ENCODE data around the gene GPSM1.

GPSM1 gene

GRCh38 chr9:136363106-136363948, 36.0 kb downstream of the GPSM1 start, which contains the start of gene DNLZ:
TSS of gene DNLZ (minus strand) at chr9:136363744. CDS start at chr9:136363714, 30 bp downstream.
- H3K27ac ChIP-seq (ENCODE audit: insufficient read depth, low read depth, low read length, poor library complexity, severe bottlenecking), result peak within 1 kb of the TSS; percentile 60
- H3K36me3 ChIP-seq (ENCODE audit: control insufficient read depth, insufficient read depth, low read length), result no peaks in the 10 kb centered on the region
- H3K4me3 ChIP-seq (ENCODE audit: insufficient read depth, low read depth, low read length), result peak within 1 kb of the TSS; percentile 86
- WGBS, 2 experiments, result 2% methylated on average over 96 to 97 of the region's 97 CpGs
- no peaks in the 10 kb centered on the region for H3K27me3 ChIP-seq (ENCODE audit: control insufficient read depth, insufficient read depth, low read length, poor library complexity, severe bottlenecking)
- peaks cover 5% of the 10 kb centered on the region for H3K4me1 ChIP-seq (ENCODE audit: control insufficient read depth, insufficient read depth, low read length)
- H3K9me3 ChIP-seq (ENCODE audit: control insufficient read depth, low read length), result no peaks in the 10 kb centered on the region

GRCh38 chr9:136363949-136364748, 36.8 kb downstream of the GPSM1 start:
- WGBS, 2 experiments, result 85% methylated on average over 54 of the region's 54 CpGs
- H3K4me3 ChIP-seq (ENCODE audit: insufficient read depth, low read depth, low read length), result no peak overlapping the region
- no peak overlapping the region for H3K27ac ChIP-seq (ENCODE audit: insufficient read depth, low read depth, low read length, poor library complexity, severe bottlenecking)
- no peaks in the 10 kb centered on the region for H3K9me3 ChIP-seq (ENCODE audit: control insufficient read depth, low read length)
- H3K36me3 ChIP-seq (ENCODE audit: control insufficient read depth, insufficient read depth, low read length), result no peaks in the 10 kb centered on the region
- peaks cover 5% of the 10 kb centered on the region for H3K4me1 ChIP-seq (ENCODE audit: control insufficient read depth, insufficient read depth, low read length)
- no peaks in the 10 kb centered on the region for H3K27me3 ChIP-seq (ENCODE audit: control insufficient read depth, insufficient read depth, low read length, poor library complexity, severe bottlenecking)

GRCh38 chr9:136364942-136365774, 37.8 kb downstream of the GPSM1 start:
- Histone ChIP-seq H3K4me3 (ENCODE audit: insufficient read depth, low read depth, low read length) (no peak overlapping the region), H3K36me3 (ENCODE audit: control insufficient read depth, insufficient read depth, low read length) (no peaks in the 10 kb centered on the region), H3K27me3 (ENCODE audit: control insufficient read depth, insufficient read depth, low read length, poor library complexity, severe bottlenecking) (no peaks in the 10 kb centered on the region), H3K27ac (ENCODE audit: insufficient read depth, low read depth, low read length, poor library complexity, severe bottlenecking) (no peak overlapping the region), H3K9me3 (ENCODE audit: control insufficient read depth, low read length) (no peaks in the 10 kb centered on the region), H3K4me1 (ENCODE audit: control insufficient read depth, insufficient read depth, low read length) (peaks cover 5% of the 10 kb centered on the region)
- 91 to 93% methylated on average over 31 of the region's 31 CpGs for WGBS, 2 experiments

- Histone ChIP-seq H3K4me3 (ENCODE audit: insufficient read depth, low read depth, low read length) (no peak overlapping the region), H3K36me3 (ENCODE audit: control insufficient read depth, insufficient read depth, low read length) (no peaks in the 10 kb centered on the region), H3K9me3 (ENCODE audit: control insufficient read depth, low read length) (no peaks in the 10 kb centered on the region), H3K27ac (ENCODE audit: insufficient read depth, low read depth, low read length, poor library complexity, severe bottlenecking) (no peak overlapping the region), H3K27me3 (ENCODE audit: control insufficient read depth, insufficient read depth, low read length, poor library complexity, severe bottlenecking) (no peaks in the 10 kb centered on the region), H3K4me1 (ENCODE audit: control insufficient read depth, insufficient read depth, low read length) (peaks cover 5% of the 10 kb centered on the region)
- WGBS, 2 experiments, result 92% methylated on average over 9 of the region's 9 CpGs
Measured at GRCh38 chr9:136365775-136366222, 38.5 kb downstream of the GPSM1 start.

- Histone ChIP-seq H3K27me3 (ENCODE audit: control insufficient read depth, insufficient read depth, low read length, poor library complexity, severe bottlenecking) (no peaks in the 10 kb centered on the region), H3K9me3 (ENCODE audit: control insufficient read depth, low read length) (no peaks in the 10 kb centered on the region), H3K27ac (ENCODE audit: insufficient read depth, low read depth, low read length, poor library complexity, severe bottlenecking) (no peak overlapping the region), H3K36me3 (ENCODE audit: control insufficient read depth, insufficient read depth, low read length) (no peaks in the 10 kb centered on the region), H3K4me3 (ENCODE audit: insufficient read depth, low read depth, low read length) (no peak overlapping the region), H3K4me1 (ENCODE audit: control insufficient read depth, insufficient read depth, low read length) (peaks cover 5% of the 10 kb centered on the region)
- WGBS, 2 experiments, result 92 to 96% methylated on average over 9 of the region's 9 CpGs
Measured at GRCh38 chr9:136366826-136367225, 39.5 kb downstream of the GPSM1 start.

GRCh38 chr9:136367296-136368145, 40.2 kb downstream of the GPSM1 start:
- Histone ChIP-seq H3K4me1 (ENCODE audit: control insufficient read depth, insufficient read depth, low read length) (peaks cover 4% of the 10 kb centered on the region), H3K27ac (ENCODE audit: insufficient read depth, low read depth, low read length, poor library complexity, severe bottlenecking) (no peak overlapping the region), H3K9me3 (ENCODE audit: control insufficient read depth, low read length) (no peaks in the 10 kb centered on the region), H3K27me3 (ENCODE audit: control insufficient read depth, insufficient read depth, low read length, poor library complexity, severe bottlenecking) (no peaks in the 10 kb centered on the region), H3K36me3 (ENCODE audit: control insufficient read depth, insufficient read depth, low read length) (no peaks in the 10 kb centered on the region), H3K4me3 (ENCODE audit: insufficient read depth, low read depth, low read length) (no peak overlapping the region)
- 92% methylated on average over 45 of the region's 45 CpGs for WGBS, 2 experiments

- no peak overlapping the region for H3K27ac ChIP-seq (ENCODE audit: insufficient read depth, low read depth, low read length, poor library complexity, severe bottlenecking)
- WGBS, 2 experiments, result 92 to 93% methylated on average over 18 of the region's 18 CpGs
- no peak overlapping the region for H3K4me3 ChIP-seq (ENCODE audit: insufficient read depth, low read depth, low read length)
- no peaks in the 10 kb centered on the region for H3K36me3 ChIP-seq (ENCODE audit: control insufficient read depth, insufficient read depth, low read length)
- no peaks in the 10 kb centered on the region for H3K9me3 ChIP-seq (ENCODE audit: control insufficient read depth, low read length)
- H3K4me1 ChIP-seq (ENCODE audit: control insufficient read depth, insufficient read depth, low read length), result peaks cover 6% of the 10 kb centered on the region
- H3K27me3 ChIP-seq (ENCODE audit: control insufficient read depth, insufficient read depth, low read length, poor library complexity, severe bottlenecking), result no peaks in the 10 kb centered on the region
Measured at GRCh38 chr9:136368190-136368589, 40.9 kb downstream of the GPSM1 start.

- H3K27ac ChIP-seq (ENCODE audit: insufficient read depth, low read depth, low read length, poor library complexity, severe bottlenecking), result no peak overlapping the region
- H3K4me1 ChIP-seq (ENCODE audit: control insufficient read depth, insufficient read depth, low read length), result peaks cover 13% of the 10 kb centered on the region
- 94 to 96% methylated on average over 19 of the region's 19 CpGs for WGBS, 2 experiments
- no peaks in the 10 kb centered on the region for H3K27me3 ChIP-seq (ENCODE audit: control insufficient read depth, insufficient read depth, low read length, poor library complexity, severe bottlenecking)
- H3K36me3 ChIP-seq (ENCODE audit: control insufficient read depth, insufficient read depth, low read length), result no peaks in the 10 kb centered on the region
- no peaks in the 10 kb centered on the region for H3K9me3 ChIP-seq (ENCODE audit: control insufficient read depth, low read length)
- no peak overlapping the region for H3K4me3 ChIP-seq (ENCODE audit: insufficient read depth, low read depth, low read length)
Measured at GRCh38 chr9:136370037-136370436, 42.7 kb downstream of the GPSM1 start.

Measured in ectodermal cell (in vitro differentiated cells).